Measurements from ENCODE around the gene KLHL42. TPM values are rescaled to one million over a fixed set of nuclear protein-coding genes. Genes with fewer than 3 reads are reported as not detected.

KLHL42 gene
- total RNA-seq, 2 experiments from 2014 or later: 12.8 to 13.2 TPM

DNA sequence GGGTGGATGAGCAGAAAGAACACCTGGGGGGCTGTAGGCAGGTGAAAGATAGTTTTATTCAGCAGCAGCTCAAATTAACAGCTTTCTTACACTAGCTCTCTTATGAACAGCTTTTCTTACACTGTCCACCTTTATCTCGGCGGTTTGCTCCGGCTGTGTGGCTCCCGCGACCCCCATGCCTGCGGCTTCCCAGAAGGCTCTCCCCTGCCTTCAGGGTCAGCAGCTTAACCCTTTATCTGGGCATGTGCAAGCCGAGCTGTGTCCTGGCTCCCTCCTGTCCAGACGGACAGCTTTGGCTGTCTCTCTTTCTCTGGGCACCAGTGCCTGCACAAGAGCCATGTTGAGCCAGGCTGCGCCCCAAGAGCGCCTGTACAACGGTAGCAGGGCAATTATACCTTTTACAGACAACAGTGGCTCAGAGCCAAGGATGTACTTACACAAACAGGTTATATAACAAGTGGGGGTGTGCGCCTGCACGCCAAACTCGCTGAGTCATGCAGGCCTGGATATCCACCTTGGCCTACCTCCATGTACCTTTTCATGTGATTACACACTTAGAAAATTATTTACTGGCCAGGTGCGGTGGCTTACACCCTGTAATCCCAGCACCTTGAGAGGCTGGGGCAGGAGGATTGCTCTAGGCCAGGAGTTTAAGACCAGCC is 28.5 kb upstream of the KLHL42 start:
- no peaks in the 10 kb centered on the region for H3K27me3 Mint-ChIP-seq
- H3K9me3 Mint-ChIP-seq: no peaks in the 10 kb centered on the region
- TF ChIP-seq, protein P1, sequence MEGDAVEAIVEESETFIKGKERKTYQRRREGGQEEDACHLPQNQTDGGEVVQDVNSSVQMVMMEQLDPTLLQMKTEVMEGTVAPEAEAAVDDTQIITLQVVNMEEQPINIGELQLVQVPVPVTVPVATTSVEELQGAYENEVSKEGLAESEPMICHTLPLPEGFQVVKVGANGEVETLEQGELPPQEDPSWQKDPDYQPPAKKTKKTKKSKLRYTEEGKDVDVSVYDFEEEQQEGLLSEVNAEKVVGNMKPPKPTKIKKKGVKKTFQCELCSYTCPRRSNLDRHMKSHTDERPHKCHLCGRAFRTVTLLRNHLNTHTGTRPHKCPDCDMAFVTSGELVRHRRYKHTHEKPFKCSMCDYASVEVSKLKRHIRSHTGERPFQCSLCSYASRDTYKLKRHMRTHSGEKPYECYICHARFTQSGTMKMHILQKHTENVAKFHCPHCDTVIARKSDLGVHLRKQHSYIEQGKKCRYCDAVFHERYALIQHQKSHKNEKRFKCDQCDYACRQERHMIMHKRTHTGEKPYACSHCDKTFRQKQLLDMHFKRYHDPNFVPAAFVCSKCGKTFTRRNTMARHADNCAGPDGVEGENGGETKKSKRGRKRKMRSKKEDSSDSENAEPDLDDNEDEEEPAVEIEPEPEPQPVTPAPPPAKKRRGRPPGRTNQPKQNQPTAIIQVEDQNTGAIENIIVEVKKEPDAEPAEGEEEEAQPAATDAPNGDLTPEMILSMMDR (IDR thresholded peaks at IDR 0.05): no peak
- ATAC-seq (ENCODE audit: poor library complexity) (no peak), DNase-seq (no peak)
- H3K9me3 ChIP-seq (ENCODE audit: control insufficient read depth in 1 of 2, insufficient read depth in 1 of 2, low read length in 2 of 2): no peaks in the 10 kb centered on the region
- intact Hi-C loops (cut with DNase I, micrococcal nuclease): no loop called here
- H3K36me3 Mint-ChIP-seq (ENCODE audit: low read depth): peaks cover 50% of the 10 kb centered on the region
- H3K27ac Mint-ChIP-seq: no peak overlapping the region
- CTCF ChIA-PET: no interaction called here
- peaks cover 18% of the 10 kb centered on the region for H3K36me3 ChIP-seq (ENCODE audit: insufficient read depth, low read length)
- no peak overlapping the region for H3K4me3 Mint-ChIP-seq
- POLR2A ChIA-PET: no interaction called here
- H3K4me1 ChIP-seq (ENCODE audit: insufficient read depth, low read length): no peaks in the 10 kb centered on the region
- no peak overlapping the region for H3K27ac ChIP-seq (ENCODE audit: low read depth in 1 of 2, low read length in 2 of 2)
- H3K4me3 ChIP-seq (ENCODE audit: low read length): no peak overlapping the region
- H3K27me3 ChIP-seq (ENCODE audit: control insufficient read depth in 1 of 2, insufficient read depth in 2 of 2, low read length in 2 of 2): no peaks in the 10 kb centered on the region
- H3K4me1 Mint-ChIP-seq (ENCODE audit: low read depth): no peaks in the 10 kb centered on the region

DNA sequence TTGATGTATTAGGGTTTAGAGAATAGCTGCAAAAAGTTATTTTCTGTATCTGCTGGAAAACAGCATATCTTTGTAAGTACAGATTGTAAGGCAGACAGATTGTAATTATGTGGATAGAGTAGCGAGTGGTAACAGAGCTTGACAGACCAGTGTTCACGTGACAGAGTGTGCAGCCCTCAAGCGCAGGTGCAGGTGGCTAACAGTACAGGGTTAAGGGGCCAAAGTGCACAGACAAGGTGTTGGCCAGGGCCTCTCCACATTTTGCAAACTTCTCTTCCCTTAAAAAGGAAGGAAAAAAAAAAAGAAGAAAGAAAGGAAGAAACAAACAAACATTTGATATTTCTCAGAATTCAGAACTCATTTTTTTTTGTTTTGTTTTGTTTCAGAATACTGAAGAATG is 25.2 kb upstream of the KLHL42 start:
- H3K4me1 Mint-ChIP-seq (ENCODE audit: low read depth): no peaks in the 10 kb centered on the region
- no peak overlapping the region for H3K27ac Mint-ChIP-seq
- POLR2A ChIA-PET: no interaction called here

DNA sequence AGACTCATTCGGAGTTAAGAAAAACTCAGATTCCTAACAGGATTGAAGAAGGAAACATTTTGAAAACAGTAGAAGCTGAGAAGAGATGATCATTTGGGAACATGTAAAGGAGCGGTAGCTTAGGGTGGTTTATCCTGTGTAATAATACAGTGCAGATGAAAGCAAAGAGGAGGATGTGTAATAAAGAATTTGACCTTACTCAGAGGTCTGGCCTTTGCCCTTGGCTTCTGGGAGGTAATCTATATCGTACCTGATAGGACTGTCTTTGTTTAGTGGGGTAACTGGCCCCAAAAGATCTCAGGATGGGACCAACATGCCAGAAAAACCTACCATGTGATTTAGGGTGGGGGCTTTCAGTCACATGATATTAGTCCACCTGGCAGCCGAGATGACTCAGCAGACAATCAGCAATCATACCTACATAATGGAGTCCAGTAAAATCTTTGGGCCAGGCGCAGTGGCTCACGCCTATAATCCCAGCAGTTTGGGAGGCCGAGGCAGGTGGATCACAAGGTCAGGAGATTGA is 23.3 kb upstream of the KLHL42 start:
- Histone ChIP-seq H3K9me3 (ENCODE audit: control insufficient read depth in 1 of 2, insufficient read depth in 1 of 2, low read length in 2 of 2) (no peaks in the 10 kb centered on the region), H3K4me3 (ENCODE audit: low read length) (no peak overlapping the region), H3K27ac (ENCODE audit: low read depth in 1 of 2, low read length in 2 of 2) (no peak overlapping the region), H3K4me1 (ENCODE audit: insufficient read depth, low read length) (no peaks in the 10 kb centered on the region), H3K27me3 (ENCODE audit: control insufficient read depth in 1 of 2, insufficient read depth in 2 of 2, low read length in 2 of 2) (no peaks in the 10 kb centered on the region), H3K36me3 (ENCODE audit: insufficient read depth, low read length) (peaks cover 11% of the 10 kb centered on the region)
- ChIA-PET POLR2A (no interaction called here), CTCF (interaction anchor here (0.6 to 1.2 kb wide), 2 partner anchors 18 to 291 kb away, joined by 3 read pairs; no protein-coding TSS in a partner anchor)
- DNase-seq (no peak), ATAC-seq (ENCODE audit: poor library complexity) (no peak)
- Mint-ChIP-seq H3K27me3 (no peaks in the 10 kb centered on the region), H3K9me3 (no peaks in the 10 kb centered on the region), H3K4me1 (ENCODE audit: low read depth) (no peaks in the 10 kb centered on the region), H3K27ac (no peak overlapping the region), H3K4me3 (no peak overlapping the region), H3K36me3 (ENCODE audit: low read depth) (peaks cover 38% of the 10 kb centered on the region)
- TF ChIP-seq, protein P1 (IDR thresholded peaks at IDR 0.05): no peak
- intact Hi-C loops (cut with DNase I, micrococcal nuclease): no loop called here

More for the DNA sequence above, 25.2 kb upstream of the KLHL42 start:
- Histone ChIP-seq H3K9me3 (ENCODE audit: control insufficient read depth in 1 of 2, insufficient read depth in 1 of 2, low read length in 2 of 2) (no peaks in the 10 kb centered on the region), H3K27ac (ENCODE audit: low read depth in 1 of 2, low read length in 2 of 2) (no peak overlapping the region), H3K4me1 (ENCODE audit: insufficient read depth, low read length) (no peaks in the 10 kb centered on the region), H3K27me3 (ENCODE audit: control insufficient read depth in 1 of 2, insufficient read depth in 2 of 2, low read length in 2 of 2) (no peaks in the 10 kb centered on the region), H3K4me3 (ENCODE audit: low read length) (no peak overlapping the region), H3K36me3 (ENCODE audit: insufficient read depth, low read length) (peaks cover 12% of the 10 kb centered on the region)
- H3K9me3 Mint-ChIP-seq: no peaks in the 10 kb centered on the region
- no peaks in the 10 kb centered on the region for H3K27me3 Mint-ChIP-seq
- peaks cover 34% of the 10 kb centered on the region for H3K36me3 Mint-ChIP-seq (ENCODE audit: low read depth)
- ATAC-seq (ENCODE audit: poor library complexity) (no peak), DNase-seq (no peak)
- CTCF ChIA-PET: interaction anchor here (1.2 kb wide), 1 partner anchor 66 kb away, joined by 3 read pairs; no protein-coding TSS in a partner anchor
- intact Hi-C loops (cut with DNase I, micrococcal nuclease): no loop called here
- TF ChIP-seq, protein P1 (IDR thresholded peaks at IDR 0.05): no peak
- no peak overlapping the region for H3K4me3 Mint-ChIP-seq
